Urothelium cell line (cell line): Measurements from ENCODE around the gene LAMC1.

Experiments
- DNase-seq: peaks from one replicate; pipeline ENCODE4 v3.0.0; 2011; ENCODE audit warnings: low spot score, mixed read lengths
- FAIRE-seq: peaks from 2 replicates; lab custom pipeline; 2011; peaks lifted over from hg19 to GRCh38; lab: Jason Lieb, UNC

Gene LAMC1

DNA sequence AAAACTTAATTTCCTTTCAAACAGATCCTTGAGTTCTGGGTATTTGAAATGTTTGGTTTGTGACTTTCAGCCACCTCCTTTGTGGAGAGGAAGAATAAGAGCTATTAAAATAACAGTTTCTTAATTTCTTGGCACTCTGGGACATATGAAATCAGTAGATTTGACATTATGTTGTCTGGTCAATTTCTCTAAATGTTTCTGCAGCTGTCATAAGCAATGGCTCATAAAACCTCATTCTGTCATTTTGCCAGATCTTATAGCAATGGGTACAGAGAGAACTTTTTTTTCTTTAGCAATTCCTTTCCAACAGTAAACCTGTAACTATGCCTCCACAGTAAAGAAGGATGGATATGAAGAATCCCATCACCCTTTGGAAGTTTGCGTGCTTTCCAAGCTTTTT is 52.6 kb downstream of the LAMC1 start:
- no peak for FAIRE-seq

DNA sequence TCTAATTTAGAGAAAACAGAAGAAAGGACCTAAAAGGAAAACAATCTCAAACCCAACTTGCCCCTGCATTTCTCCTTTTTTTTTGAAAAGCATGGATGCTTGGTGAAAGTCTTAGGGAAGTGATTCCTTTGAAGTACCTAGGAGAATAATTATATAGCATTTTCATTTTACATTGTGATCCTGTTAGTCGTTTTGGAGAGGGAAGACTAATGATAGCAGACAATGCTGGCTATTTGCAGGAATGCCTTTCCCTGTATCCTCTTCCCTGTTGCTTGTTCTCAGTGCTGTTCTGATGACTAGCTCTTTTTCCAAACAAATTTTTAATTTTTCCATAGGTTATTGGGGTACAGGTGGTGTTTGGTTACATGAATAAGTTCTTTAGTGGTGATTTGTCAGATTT is 53.9 kb downstream of the LAMC1 start:
- FAIRE-seq, result no peak
- DNase-seq, result no peak

More for the DNA sequence above, 52.6 kb downstream of the LAMC1 start:
- DNase-seq, result no peak

DNA sequence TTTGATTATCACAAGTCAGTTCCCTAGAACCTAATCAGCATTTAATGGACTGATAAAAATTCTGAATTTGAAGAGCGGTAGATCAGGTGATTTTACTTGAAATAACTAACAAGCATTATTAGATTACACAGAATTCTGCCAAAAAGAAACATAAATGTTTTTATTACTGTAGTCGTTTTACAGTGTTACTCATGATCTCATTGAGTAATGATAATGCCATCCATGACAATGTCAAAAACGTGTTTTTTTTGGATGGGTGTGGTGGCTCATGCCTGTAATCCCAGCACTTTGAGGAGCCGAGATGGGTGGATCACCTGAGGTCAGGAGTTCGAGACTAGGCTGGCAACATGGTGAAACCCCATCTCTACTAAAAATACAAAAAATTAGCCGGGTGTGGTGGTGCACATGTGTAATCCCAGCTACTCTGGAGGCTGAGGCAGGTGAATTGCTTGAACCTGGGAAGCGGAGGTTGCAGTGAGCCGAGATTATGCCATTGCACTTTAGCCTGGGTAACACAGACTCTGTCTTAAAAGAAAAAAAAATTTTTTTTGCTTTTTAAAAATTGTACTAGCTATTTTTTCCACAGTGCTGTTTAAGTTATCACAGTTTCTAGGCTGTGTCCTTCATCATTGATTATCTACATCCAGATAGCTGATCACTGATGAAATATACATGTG is 56.6 kb downstream of the LAMC1 start:
- FAIRE-seq (no peak), DNase-seq (no peak)

DNA sequence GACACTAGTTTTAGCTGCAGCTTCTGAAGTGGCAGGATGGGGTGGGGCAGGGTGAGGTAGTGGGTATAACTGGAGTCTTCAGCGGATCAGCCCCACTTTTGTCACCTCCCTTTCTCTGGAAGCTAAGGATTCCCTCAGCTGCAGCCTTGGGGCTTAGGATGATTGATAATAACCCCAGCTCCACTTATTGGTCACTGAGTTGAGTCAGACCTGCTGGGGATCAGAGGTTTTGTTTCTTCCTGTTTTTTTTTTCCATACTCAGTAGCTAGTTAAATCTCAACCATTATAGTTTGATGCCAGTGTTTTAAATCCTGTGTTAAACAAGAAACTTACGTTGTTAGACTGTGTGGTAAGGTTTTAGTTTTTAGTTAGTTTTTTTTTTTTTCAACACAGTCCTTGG is 57.2 kb downstream of the LAMC1 start:
- FAIRE-seq, result no peak
- no peak for DNase-seq

DNA sequence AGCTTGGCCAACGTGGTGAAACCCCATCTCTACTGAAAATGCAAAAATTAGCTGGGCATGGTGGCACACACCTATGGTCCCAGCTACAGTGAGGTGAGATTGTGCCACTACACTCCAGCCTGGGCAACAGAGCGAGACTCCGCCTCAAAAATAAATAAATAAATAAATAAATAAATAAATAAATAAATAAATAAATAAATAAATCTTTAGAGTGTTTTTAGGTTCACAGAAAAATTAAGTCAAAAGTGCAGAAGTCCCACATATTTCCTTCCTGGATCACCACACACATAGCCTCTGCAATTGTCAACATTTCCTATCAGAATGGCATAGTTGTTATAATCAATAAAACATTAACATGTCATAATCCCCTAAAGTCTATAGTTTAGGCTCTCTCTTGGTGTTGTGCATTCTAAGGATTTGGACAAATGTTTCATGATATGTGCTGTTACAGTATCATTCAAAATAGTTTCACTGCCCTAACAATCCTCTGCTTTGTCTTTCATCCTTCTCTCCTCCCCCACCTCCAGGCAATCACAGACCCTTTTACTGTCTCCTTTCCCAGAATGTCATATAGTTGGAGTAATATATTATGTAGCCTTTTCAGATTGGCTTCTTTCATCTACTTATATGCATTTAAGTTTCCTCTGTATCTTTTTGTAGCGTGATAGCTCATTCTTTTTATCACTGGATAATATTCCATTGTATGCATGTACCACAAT is 58.3 kb downstream of the LAMC1 start:
- FAIRE-seq (no peak), DNase-seq (no peak)

DNA sequence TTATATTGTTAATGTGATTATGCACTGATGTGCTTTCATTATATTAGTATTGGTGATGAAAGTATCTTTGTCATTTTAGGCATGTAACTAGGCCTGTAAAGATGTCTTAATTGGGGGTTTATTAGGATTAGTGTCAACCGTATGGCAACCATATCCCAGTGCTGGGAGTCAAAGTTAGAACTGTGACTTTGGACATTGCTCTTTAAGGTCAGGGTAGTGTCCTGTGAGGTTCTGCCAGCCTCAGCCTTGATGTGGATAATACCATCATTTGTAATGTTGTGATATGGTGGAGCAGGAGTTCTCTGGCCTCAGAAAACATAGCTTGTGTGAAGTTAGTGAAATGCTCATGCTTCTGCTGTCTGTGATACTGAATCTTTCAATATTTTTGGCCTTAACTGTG is 59.4 kb downstream of the LAMC1 start:
- DNase-seq (no peak), FAIRE-seq (no peak)

DNA sequence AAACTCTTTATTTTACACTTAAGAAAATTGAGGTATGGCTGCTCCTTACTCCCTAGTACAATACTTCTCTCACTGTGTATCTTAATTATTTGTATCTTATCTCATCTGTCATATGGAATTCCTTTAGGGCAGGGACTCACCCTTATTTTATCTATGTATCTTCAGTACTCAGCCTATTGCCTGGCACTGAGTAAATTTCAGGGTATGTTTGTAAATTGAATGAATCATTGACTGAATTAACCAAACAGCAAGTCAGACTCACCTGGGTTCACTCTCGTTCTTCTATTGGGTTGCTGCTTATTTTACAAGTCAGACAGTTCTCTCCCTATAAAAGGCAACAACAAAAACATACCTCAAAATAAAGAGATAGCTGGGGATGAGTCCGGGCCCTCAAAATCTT is 63.8 kb downstream of the LAMC1 start:
- no peak for FAIRE-seq
- DNase-seq, result no peak

DNA sequence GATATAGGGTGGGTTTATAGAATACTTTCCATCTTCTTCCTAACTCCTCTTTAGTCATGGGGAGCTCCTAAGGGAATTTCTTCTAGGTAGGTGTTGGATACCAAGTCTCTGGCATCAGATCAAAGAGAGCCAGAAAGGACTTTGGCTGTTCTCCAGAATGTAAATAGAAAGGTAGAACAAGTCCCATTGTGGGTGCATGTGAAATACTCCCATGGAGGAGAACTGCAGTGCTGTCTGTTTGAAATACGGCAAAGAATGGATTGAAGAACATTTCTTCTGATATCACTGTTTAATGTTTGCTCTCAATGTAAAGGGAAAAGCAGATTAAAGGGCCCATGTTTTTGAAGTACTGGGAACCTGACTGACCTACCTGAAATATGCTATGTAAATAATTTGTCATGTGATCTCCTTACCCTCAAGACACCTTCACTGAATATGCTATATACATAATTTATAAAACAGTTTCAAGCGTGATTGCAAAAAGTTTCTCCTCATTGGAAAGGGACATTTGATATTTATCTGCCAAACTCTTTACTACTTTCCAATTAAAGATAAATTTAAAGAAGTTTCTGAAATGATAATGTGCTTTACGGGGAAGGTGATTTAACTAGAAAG is 65.9 kb downstream of the LAMC1 start:
- DNase-seq (peak; percentile 12), FAIRE-seq (no peak)

DNA sequence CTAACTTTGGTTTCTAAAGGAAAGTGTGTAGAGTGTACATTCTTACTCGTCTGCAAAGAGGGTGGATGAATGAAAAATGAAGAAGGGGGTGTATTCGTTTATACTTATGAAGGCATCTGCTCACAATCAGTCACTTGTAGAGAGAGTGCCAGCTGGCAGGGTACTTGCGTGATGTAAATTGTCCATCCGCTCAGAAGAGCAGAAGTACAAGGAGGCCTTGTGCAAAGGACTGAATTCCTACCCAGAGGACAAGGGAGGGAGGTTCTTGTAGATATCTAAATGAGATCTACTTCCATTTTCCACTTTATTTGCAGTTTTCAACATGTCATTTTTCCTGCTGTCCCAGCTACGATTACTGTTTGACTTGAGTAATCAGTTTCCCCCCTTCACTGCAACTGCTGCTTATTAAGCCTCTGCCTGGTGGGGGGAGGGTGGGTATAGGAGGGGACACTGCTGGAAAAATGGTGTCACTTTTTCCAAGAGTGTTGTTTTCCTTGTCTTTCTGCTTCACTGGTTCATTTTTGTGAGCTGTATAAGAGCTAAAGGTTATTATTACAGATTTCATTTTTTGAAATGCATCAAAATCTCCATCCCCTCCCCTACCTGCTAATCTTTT is 67.3 kb downstream of the LAMC1 start:
- no peak for DNase-seq

DNA sequence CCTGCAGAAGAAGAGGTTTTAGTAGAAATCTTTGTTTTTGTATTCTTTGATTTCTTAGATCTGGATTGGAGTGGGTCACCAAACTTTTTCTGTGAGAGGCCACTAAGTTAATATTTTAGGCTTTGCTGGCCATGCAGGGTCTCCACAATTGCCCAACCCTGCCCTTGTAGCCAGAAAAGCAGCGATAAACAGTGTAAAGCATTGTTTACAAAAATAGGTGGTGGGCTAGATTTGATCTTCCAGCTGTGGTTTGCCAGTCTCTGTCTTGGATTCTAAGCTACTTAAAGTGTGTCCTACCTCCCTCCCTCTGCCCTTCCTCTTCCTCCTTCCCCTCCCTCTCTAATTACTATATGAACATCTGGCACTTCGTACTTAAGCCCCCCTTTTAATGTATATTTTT is 68.0 kb downstream of the LAMC1 start:
- DNase-seq (no peak), FAIRE-seq (no peak)

More for the DNA sequence above, 67.3 kb downstream of the LAMC1 start:
- FAIRE-seq, result no peak

DNA sequence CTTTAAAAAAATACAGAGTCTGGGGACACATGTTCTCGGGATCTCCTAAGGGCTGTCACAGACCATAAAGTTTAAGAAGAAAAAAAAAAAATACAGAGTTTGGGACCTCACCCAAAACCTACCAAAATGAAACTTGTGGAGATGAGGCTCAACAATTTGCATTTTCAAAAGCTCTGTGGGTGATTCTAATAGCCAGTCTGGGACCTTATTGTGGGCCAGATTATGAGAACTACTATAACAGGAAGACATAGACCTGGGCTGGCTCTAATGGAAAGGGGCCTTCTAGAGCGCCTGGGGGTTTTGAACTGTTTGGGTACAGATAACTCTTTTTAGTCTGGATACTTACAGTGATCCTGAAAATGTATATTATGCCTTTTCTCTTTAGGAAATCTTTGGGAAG is 69.1 kb downstream of the LAMC1 start:
- FAIRE-seq, result no peak
- DNase-seq, result no peak

DNA sequence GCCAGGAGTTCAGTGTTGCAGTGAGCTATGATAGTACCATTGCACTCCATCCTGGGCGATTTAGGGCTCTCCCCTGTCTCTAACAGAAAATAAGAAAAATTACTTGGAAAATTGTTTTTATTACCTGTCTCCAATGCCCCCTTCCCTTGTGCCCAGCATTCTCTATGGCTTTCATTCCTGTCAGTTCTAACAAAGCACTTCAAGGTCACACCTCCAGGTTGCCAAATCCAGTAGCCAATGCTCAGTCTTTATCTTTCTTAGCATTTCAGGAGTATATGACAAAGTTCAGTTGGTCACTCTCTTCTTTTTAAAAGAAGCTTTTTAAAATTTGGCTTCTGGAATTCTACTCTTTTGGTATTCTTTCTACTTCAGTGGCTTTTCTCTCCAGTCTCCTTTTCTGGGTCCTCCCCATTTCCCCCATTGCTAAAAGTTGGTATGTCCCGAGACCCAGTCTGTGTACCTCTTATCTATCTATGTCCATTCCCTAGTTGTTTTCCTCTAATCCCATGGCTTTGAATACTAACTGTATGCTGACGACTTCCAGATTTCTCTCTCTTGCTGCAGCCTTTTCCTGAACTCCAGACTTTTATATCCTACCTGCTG is 69.9 kb downstream of the LAMC1 start:
- no peak for FAIRE-seq

DNA sequence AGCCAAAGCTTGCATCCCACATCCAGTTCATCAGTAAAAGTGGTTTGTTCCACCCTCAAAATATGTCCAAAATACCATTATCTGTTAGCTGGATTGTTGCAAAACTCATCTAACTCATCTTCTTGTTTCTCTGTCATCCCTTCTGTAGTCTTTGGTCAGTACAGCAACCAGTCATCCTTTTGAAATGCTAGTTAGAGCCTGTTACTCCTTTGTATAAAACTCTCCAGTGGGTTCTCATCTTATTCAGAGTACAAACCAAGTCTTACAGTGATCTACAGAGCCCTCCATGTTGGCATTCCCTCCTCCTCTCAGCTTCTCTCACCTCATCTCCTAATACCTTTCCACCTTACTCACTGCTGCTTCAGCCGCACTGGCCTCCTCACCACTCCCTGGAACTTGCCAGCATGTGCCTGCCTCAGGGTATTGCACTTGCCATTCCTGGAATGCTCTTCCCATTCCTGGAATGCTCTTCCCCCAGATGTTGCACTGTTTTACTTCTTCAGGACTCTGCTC is 70.6 kb downstream of the LAMC1 start:
- FAIRE-seq (no peak), DNase-seq (peak; percentile 20)

More for the DNA sequence above, 69.9 kb downstream of the LAMC1 start:
- no peak for DNase-seq

DNA sequence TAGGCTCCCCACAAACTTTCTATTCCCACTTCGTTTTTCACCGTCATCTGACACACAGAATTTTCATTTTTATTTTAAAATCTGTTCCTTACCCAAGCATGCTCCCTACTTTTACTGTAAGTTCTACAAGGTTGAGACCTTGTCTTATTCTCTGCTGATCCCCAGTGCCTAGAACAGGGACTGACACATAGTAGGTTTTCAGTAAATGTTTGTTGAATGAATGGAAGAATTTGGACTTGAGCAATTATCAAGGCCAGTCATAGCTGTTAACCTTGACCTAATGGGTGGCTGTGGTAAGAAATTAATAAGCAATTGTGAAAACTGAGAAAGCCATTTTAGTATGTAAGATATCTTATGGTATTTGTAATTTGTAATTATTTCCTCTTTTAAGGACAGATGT is 71.1 kb downstream of the LAMC1 start:
- no peak for DNase-seq
- no peak for FAIRE-seq

DNA sequence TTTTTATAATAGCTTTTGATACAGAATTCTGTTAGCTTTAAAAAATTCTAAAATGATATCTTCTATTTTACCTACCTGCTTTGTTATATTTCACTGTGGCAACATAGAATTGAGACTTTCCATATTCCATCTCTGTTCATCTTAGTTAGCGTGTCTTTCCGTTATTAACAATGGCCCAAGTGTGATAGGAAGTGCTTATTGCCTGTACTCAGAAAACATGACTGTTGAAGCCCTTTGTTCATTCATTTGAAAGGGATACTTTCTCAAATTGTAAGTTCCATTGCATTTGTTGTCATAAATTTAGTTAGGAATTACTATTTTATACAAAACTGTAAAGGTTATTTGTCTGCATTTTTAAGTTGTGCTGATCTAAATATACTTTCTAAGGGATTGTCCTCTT is 73.1 kb downstream of the LAMC1 start:
- DNase-seq (no peak), FAIRE-seq (no peak)

DNA sequence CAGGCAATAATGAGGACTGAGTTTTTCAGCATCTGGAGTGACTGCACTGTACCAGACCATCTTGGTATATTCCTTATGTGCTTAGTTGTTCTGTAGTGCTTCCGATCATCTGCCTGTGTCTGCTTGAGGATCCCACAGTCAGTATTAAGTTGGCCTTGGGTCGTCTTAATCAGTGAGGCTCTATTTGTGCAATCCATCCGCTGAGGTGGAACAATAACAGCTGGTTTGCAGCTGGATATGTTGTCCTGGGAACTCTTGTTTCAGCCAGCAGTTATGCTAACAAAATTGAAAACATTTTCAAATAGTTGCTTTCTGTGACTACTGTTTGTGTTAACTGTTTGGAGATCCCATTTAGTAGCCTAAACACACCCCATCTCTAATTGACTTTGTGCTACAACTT is 73.7 kb downstream of the LAMC1 start:
- FAIRE-seq (no peak), DNase-seq (no peak)

DNA sequence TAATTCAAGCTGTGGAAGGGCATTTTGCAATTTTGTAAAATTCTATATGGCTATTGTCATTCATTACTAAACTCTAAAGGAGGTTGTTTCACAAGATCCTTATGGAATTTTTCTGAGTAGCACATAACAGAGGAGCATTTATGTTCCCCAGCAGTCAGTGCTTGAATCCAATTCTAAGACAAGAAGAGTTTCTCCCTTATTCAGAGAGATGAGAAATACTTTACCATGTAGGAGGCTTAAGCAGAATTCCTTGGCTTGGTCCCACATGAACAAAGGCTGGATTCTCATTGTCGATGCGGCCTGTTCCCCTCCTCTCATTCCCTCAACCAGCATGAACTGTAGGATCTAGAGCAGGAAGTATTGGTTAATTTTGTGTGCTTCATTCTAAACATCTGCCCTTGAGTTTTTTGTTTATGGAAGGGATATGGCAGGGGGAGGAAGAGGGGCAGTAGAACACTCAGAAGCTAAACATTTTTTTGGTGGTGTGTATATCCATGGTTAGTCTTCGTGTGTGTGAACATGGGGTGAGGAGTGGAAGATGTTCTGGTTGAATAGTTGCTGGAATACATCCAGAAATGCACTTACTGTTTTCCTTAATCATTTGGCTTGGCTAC is 74.3 kb downstream of the LAMC1 start:
- no peak for DNase-seq
- FAIRE-seq, result no peak

DNA sequence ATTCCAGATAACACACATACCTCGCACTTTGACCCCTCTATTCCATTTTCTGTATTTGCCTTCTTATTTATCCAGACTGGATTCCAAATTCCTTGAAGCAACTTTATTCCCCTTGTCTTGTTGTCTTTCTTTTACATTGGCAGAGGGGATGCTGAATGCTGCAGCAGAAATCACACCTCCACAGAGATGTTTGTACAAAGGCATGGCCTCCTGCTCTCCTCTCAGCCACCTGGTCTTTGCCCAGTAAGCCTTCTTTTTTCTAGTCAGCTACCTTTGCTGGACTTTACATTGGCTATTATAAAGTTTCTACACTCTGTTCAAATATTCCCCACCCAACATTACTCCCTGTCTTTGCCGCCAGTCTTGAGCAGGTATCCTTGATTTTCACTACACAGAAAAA is 75.1 kb downstream of the LAMC1 start:
- FAIRE-seq (no peak), DNase-seq (no peak)

DNA sequence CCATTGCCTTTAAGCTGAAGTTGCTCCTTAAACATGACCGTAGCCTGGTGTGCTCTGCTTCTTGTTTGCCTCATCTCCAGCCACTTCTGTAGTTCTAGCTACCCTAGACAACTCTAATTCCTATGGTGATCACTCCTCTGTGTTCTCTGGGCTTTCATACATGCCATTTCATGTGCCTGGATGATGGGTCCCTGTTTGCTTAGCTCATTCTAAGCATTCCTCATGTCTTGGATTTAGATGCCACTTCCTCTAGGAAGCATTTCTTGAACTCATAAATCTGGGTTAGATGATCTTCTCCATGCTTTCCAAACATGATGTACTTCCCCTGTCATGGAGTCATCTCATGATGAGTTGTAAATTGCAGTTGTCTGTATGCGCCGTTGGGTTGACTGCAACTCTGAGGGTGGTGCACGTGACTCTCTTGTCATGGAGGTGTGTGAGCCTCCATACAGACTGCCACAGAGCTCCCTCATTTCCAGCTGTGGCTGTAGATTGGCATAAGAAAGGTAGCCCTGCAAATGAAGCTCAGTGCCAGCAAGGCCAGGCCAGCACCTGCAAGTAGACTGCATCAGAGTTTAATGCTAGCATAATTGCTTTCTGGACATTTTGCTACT is 77.2 kb downstream of the LAMC1 start:
- DNase-seq (no peak), FAIRE-seq (no peak)

DNA sequence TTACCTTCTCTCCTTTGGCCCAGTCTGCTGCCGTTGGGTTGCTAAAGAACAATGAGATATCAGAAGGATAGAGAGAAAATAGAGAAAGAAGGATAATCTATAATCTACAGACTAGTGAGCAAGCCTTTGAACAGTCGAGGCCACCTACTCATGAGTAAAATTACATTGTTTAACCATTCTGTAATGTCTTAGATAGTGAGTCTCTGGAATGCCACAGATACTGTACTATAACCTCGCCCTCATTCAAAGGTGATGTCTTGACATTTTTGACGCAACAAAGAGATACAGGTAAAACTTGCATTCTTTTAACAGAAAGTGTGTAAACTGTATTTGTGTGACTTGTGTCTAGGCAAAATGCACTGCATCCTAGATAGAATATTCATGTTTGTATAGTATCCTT is 77.9 kb downstream of the LAMC1 start:
- FAIRE-seq (no peak), DNase-seq (no peak)
